NCI-H446 (cell line): Measurements from ENCODE around the gene MAGI1.

Source experiments
- DNase-seq, 2 experiments: peaks; one replicate each; lab custom pipeline; 2025; lab: John Stamatoyannopoulos, UW

Gene MAGI1

DNA sequence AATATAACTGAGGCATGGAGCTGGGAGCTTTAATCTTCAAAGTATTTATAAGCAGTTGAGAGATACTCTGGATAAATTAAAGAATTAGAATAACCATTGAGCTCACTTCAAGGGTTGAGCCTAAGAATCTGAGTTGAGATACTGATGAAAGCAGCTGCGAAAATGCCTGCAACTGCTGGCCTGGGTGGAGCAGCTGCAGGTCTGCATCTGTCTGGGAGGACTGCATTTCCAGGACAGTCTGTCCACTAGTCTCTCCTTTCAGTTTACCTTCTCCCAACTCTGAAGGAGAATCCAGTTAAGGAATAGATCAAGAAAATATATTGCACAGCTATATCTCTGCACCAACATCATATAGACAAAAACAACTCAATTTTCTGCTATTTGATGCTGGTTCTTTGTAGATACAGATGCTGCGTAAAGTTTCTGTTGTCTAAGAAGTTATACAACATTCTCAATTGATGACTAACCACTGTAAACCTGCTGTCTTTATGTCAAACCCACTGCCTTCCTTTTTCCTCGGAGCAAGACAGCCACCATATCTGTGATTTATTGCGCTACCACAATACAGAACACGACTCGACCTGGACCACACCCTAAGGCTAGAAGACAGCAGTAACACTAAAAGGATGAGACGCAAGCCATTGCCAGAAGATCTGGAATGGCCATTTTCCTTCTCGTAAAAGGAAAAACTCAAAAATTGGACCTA, 245.1 kb downstream of the MAGI1 start:
- no peak for DNase-seq

DNA sequence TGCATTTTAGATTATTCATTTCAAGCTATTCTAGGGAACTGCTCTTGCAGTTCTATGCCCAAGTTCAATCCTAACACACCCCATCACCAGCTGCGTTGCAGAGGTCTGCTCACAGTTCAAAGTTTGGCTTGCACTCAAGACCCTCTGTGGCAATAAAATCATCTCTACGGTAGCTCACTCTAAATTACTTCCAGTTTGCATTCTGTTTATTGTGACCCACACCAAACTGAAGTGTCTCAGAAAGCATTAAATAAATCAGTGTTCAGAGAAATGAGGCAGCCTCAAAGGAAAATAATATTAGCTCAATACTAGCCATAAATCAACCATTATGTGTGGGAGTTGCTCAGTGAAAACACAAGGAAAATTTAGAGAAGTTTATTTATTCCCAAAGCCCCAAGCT, 250.3 kb downstream of the MAGI1 start:
- no peak for DNase-seq

- no peak for DNase-seq
Measured at GRCh38 chr3:65787827-65788226, 250.9 kb downstream of the MAGI1 start.

GRCh38 chr3:65787340-65787739, 251.4 kb downstream of the MAGI1 start:
- no peak for DNase-seq

DNA sequence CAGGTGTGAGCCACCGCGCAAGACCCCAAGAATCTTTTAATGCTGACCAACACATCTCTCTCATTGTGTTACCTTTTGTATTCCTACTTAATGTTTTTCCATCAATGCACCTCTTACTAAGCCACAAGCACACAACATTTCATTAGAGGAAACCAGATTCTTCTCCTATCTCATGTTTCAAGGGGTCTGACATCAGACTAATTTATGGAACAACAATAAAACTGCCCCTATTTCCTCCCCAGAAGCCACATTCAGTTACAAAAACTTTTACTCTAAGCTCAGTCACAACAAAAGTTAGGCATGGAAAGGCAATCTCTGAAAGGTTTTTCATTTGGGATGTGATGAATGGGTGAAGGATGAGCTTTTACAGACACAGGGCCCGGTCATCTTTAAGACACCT, 251.8 kb downstream of the MAGI1 start:
- no peak for DNase-seq

DNA sequence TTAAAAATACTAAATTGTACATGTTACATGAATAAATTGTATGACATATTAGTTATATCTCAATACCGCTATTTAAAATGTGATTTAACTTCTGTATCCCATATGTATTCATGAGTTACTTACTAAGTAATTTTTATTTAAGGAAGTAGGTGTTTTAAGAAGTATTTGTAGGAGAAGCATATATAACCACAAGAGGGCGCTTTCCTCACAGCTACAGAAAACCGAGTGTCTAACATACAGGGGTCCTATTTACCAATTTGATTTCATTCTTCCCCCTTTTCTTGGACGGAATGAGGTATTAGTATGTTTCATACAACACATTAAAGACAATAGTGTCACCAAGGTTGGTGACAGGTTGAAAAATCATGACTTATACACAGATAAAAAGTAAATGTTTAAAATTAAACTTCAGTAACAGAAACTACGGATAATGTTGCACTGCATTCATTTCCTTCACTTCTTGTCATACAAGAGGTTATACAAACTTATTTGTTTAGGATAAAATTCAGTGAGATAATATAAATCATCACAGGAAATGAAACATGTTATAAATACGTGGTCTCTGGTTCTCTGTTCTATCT, 253.6 kb downstream of the MAGI1 start:
- DNase-seq: peak; percentile 13 to 39

DNA sequence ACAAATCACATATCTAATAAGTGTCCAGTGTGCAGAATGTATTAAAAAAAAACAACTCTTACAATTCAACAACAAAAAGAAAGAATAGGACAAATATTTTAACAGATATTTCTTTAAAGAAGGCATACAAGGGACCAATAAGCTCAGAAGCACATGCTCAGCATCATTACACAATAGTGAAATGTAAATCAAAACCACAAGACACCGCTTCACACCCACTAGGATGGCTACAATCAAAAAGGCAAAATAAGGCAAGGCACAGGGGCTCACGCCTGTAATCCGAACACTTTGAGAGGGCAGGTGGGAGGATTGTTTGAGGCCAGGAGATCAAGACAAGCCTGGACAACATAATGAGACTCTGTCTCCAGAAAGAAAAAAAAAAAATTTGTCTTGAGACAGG, 255.6 kb downstream of the MAGI1 start:
- no peak for DNase-seq

GRCh38 chr3:65781594-65781993, 257.1 kb downstream of the MAGI1 start:
- DNase-seq: no peak

DNA sequence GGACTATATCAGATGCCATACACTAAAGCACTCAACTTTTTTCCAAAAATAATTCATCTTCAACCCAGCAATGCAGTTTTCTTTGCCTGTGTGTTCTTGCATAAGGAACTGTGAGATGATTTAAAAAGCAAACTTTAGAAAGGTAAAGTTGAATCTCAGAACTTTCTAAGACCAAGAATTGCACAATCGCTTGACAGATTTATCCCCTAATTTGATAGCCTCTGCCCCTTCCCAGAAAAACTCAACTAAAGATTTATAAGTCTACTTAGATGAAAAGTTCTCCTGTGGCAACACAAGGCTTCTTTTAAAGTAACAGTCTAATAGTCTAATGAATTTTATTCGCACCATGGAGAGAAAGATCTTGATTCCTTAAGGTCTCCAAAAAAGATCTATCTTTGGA, 259.3 kb downstream of the MAGI1 start:
- DNase-seq: no peak

DNA sequence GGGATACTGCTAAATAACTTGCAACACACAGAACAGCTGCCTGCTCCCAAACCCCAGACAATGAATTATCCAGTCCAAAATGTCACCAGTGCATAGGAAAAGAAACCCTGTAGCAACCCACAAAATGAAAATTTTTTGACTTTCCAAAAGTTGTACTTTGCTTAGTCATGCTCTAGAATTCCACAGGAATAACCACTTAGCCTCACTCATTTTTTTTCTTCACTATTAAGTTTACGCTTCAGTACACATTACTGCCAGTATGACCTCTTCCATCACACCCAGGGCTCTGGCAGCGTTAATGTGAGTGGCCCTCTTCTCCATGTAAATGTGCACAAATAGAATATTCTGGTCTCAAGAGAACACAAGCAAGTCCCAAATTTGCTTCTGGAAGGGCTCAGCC, 259.8 kb downstream of the MAGI1 start:
- DNase-seq: no peak

DNA sequence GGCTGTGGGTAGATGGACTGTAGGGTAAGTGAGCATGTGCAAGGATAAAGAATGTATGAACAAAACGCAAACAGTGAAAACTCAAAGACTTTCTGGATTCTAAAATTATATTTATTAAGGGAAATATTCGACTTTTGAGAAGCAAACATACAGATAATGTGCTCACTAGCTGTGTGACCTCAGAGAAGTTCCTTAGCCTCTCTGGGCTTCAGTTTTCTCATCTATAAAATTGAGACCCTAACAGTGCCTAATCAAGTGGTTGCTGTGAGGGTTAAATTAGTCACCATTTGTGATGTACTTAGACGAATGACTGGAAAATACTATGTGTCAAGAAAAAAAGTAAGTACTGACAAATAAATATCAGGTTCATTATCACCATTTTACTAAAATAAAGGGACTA, 261.7 kb downstream of the MAGI1 start:
- no peak for DNase-seq

DNA sequence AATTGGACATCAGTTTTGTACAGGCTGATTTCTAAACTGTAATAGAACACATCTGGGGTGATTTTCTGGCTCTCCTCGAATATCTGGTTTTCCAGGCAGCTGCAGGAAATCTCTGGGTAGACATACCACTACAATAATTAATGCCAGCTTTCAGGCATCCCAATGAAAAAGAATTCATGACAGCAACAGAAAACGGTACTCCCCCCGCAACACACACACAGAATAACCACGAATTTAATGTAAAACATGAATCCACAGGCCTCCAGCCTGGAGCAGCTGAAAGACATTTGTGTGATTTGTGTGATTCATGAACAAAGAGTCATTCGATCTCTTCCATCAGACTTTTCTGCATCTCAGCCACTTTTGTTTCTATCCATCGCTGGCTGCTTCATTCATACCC, 262.2 kb downstream of the MAGI1 start:
- DNase-seq: no peak

DNA sequence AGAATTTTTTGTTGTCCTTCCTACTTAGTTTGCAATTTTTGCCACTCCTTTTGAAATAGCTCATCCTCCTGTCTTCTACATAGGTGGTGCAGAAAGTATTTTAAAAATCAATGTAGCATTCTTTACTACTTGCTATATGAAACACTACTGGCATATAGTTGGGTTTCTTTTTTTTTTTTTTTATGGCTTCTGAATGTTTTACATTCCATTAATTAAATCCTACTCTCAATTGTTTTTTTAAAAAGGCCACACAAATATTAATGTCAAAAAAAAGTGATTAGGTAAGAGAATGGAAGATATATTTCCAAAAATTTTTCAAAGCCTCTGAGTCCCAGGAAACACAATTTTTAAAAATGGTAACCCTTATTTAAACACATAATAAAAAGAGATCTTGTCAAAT, 262.6 kb downstream of the MAGI1 start:
- no peak for DNase-seq

- DNase-seq: no peak
Measured at GRCh38 chr3:65772758-65773157, 266.0 kb downstream of the MAGI1 start.

DNA sequence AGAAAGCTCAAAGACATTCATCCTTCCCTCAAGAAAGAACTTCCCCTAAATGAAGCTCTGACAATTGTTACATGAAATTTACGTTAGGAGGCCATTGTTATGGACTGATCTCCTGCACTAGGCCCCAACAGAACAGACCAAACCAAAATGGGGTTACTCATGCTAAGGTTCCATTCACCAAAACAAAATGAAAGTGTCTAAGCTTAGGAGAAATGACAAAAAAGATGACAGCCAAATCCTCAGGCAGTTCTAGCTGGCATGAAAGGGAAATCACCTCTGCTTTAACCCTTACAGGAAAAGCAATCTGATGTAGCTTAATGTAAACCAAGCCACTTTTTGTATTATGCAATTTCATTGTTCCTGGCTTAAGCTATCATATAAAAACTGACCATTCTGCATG, 271.2 kb downstream of the MAGI1 start:
- no peak for DNase-seq

GRCh38 chr3:65762235-65762580, 276.5 kb downstream of the MAGI1 start:
- no peak for DNase-seq

DNA sequence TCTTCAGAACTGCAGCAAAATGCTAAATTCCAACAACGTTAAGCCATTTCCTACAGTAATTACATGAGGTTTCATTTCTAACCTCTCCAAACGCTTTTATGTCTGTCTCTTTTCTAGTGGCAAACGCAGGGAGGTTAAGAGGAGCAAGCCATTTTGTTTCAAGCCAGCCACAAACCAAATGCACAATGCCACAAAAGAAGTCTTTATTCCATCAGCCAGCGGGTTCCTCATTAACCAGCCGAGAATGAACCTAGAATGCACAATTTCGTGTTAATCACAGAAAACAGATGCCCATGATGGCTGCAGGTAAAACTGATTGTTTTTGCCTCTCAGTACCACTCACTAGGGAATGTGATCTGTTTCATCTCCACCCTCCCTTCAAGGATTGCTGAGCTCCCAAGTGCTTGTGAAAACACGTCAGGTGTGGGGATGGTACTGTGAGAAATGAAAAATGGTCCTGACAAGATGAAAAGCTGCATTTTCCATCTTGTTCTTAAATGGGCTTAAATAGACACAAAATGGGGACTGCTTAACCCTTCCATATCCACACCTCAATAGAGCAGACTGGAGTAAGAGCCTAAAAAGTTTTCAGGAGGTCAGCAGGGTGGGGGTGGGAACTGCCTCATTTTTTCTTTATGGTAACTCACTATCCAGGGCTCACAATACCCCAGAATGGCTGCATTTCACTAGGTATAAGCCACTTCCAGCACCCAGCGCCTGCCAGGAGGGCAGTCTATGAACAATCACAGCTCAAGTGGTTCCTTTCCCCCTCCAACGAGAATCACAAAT, 277.1 kb downstream of the MAGI1 start:
- DNase-seq: no peak

GRCh38 chr3:65758876-65759598, 279.7 kb downstream of the MAGI1 start:
- DNase-seq: no peak

DNA sequence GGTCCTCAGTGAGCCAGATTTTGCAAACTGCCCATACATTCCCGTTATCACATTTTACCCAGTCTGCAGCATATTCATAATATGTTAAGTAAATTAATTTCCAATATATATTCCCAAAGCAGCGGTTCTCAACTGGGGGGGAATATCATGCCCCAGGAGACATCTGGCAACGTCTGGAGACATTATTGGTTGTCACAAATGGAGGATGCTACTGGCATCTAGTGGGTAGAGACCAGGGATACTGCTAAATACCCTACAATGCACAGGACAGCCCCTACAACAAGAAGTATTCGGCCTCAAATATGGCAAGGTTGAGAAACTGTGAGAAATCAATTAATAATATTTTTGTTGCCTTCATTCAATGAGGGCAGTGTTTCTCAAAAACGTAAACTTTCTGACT, 280.3 kb downstream of the MAGI1 start:
- no peak for DNase-seq

- DNase-seq: no peak
Measured at GRCh38 chr3:65752636-65753035, 286.1 kb downstream of the MAGI1 start.

DNA sequence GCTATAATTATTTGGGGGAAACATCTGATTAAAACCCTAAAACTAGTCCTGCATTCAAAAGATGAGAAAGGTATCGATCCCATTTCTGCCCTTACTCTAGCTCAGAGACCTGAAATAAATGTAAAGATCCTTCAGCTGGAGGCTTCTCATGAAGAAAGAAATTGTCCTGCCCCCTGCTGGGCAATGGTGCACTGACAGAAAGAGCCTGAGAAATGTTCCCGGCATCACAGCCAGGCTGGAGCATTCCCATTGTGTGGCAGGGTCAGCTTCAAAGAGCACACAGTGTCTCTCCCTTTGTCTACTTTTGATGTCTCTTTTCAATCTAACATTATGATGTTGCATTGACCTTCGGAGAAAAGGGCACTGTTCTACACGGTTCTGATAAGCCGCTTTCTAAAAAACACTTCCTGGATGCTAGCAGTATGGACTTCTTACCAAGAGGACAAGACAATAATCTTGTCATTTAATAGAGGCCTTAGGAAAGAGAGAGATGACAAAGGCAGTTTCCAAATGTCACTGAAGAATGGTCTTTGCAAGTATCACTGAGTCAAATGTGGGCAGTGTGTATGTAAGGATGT, 287.5 kb downstream of the MAGI1 start:
- peak in 1 of 2 experiments; percentile 49 for DNase-seq

- no peak for DNase-seq
Measured at GRCh38 chr3:65749066-65749465, 289.7 kb downstream of the MAGI1 start.
